ENCODE measurements around the gene KRT23.

- no peak for TF ChIP-seq POLR2A (IDR thresholded peaks at IDR 0.05; ENCODE audit: low read length)
- no peak for TF ChIP-seq GATA1 (IDR thresholded peaks at IDR 0.05; ENCODE audit: low read depth, low read length)
Measured at GRCh38 chr17:40914075-40914855, 23.2 kb downstream of the KRT23 start.
